Fibroblast of lung (primary cell): ENCODE measurements around the gene ERBB4. TPM values are rescaled to one million over a fixed set of nuclear protein-coding genes. Genes with fewer than 3 reads are reported as not detected.
A peak's percentile ranks its signal among the peaks of the same experiment; 100 is the strongest.

Source experiments
- DNase-seq, 2 donors: peaks; one replicate each; pipeline versions ENCODE4 v3.0.0 to v3.0.0-alpha.2; 2010; ENCODE audit warnings: low read depth in 2 of 2
- H2AFZ ChIP-seq: 2 replicates; pipeline ENCODE4 v1.5.1; 2012; ENCODE audit warnings: low read length, control low read depth, inconsistent platforms
- H3K27ac ChIP-seq: 2 replicates; pipeline ENCODE4 v1.5.1; 2011; ENCODE audit warnings: low read length, control low read depth; ENCODE audit not compliant: insufficient read depth
- H3K27me3 ChIP-seq: 2 replicates; pipeline ENCODE4 v1.5.1; 2011; ENCODE audit warnings: mild to moderate bottlenecking, low read length; ENCODE audit not compliant: control insufficient read depth, insufficient read depth
- H3K36me3 ChIP-seq: 2 replicates; pipeline ENCODE4 v1.5.1; 2011; ENCODE audit warnings: low read length; ENCODE audit not compliant: control insufficient read depth, insufficient read depth
- H3K4me1 ChIP-seq: 2 replicates; pipeline ENCODE4 v1.5.1; 2011; ENCODE audit warnings: low read length; ENCODE audit not compliant: control insufficient read depth, insufficient read depth; ENCODE audit errors: extremely low read depth
- H3K4me2 ChIP-seq: 2 replicates; pipeline ENCODE4 v1.5.1; 2011; ENCODE audit warnings: low read length, control low read depth; ENCODE audit not compliant: insufficient read depth; ENCODE audit errors: extremely low read depth
- H3K4me3 ChIP-seq, 4 experiments: fragments of 200-600 bp in 1 of 4; sonication (generic) in 1 of 4; replicated peaks in 1 of 4; 2 replicates each; pipeline ENCODE4 v1.5.1; 2011 to 2016; ENCODE audit warnings: low read length in 4 of 4, low read depth in 3 of 4, mild to moderate bottlenecking in 3 of 4, control low read depth in 2 of 4, inconsistent platforms in 1 of 4, mixed read lengths in 1 of 4; ENCODE audit not compliant: insufficient read depth in 1 of 4; ENCODE audit errors: control extremely low read depth in 1 of 4
- H3K79me2 ChIP-seq: 2 replicates; pipeline ENCODE4 v1.5.1; 2012; ENCODE audit warnings: mild to moderate bottlenecking, low read length, inconsistent platforms; ENCODE audit not compliant: control insufficient read depth, insufficient read depth
- H3K9ac ChIP-seq: 2 replicates; pipeline ENCODE4 v1.5.1; 2011; ENCODE audit warnings: mild to moderate bottlenecking, low read length, control low read depth; ENCODE audit not compliant: insufficient read depth
- H3K9me3 ChIP-seq: 2 replicates; pipeline ENCODE4 v1.5.1; 2012; ENCODE audit warnings: low read depth, low read length; ENCODE audit not compliant: control insufficient read depth, insufficient read depth
- H4K20me1 ChIP-seq: 2 replicates; pipeline ENCODE4 v1.5.1; 2011; ENCODE audit warnings: low read length; ENCODE audit not compliant: control insufficient read depth, insufficient read depth; ENCODE audit errors: extremely low read depth
- EZH2 ChIP-seq: IDR thresholded peaks from 2 replicates; pipeline ENCODE4 v1.5.1; 2012; ENCODE audit warnings: low read length, control low read depth, mild to moderate bottlenecking; ENCODE audit errors: missing control alignments
- polyA plus RNA-seq, 2 donors: library from polyadenylated mRNA; depleted of rRNA in 1 of 2; stranded (reverse) in 1 of 2; unstranded in 1 of 2; fragments of >200 nt; gene quantifications; 2 replicates each; pipeline ENCODE4 v1.2.1, GENCODE V29; 2011 to 2012; ENCODE audit warnings: missing spikeins in 1 of 2
- total RNA-seq: library from RNA; depleted of rRNA; stranded (reverse); fragments of >200 nt; gene quantifications from 2 replicates; pipeline ENCODE4 v1.2.1, GENCODE V29; 2014
- TF ChIP-seq, protein P1 (sequence below), 2 donors: IDR thresholded peaks in 1 of 2; conservative IDR thresholded peaks in 1 of 2; 1 replicate in 1 of 2; 2 replicates in 1 of 2; pipeline ENCODE4 v1.5.1; 2011 to 2012; ENCODE audit warnings: low read length in 2 of 2, control low read depth in 1 of 2, inconsistent platforms in 1 of 2, low read depth in 1 of 2, mild to moderate bottlenecking in 1 of 2

ERBB4 gene
- total and polyA plus RNA-seq, 2 donors (not counting 1 experiment from before 2014, with no cell fraction given), result 0.08 to 0.17 TPM

GRCh38 chr2:212177724-212178123 is 360.9 kb downstream of the ERBB4 start:
- no peak overlapping the region for H3K4me2 ChIP-seq
- no peak overlapping the region for H3K27ac ChIP-seq
- no peaks in the 10 kb centered on the region for H3K79me2 ChIP-seq
- no peaks in the 10 kb centered on the region for H3K4me1 ChIP-seq
- H2AFZ ChIP-seq, result no peak overlapping the region
- H3K9me3 ChIP-seq, result no peaks in the 10 kb centered on the region
- TF ChIP-seq, protein P1, sequence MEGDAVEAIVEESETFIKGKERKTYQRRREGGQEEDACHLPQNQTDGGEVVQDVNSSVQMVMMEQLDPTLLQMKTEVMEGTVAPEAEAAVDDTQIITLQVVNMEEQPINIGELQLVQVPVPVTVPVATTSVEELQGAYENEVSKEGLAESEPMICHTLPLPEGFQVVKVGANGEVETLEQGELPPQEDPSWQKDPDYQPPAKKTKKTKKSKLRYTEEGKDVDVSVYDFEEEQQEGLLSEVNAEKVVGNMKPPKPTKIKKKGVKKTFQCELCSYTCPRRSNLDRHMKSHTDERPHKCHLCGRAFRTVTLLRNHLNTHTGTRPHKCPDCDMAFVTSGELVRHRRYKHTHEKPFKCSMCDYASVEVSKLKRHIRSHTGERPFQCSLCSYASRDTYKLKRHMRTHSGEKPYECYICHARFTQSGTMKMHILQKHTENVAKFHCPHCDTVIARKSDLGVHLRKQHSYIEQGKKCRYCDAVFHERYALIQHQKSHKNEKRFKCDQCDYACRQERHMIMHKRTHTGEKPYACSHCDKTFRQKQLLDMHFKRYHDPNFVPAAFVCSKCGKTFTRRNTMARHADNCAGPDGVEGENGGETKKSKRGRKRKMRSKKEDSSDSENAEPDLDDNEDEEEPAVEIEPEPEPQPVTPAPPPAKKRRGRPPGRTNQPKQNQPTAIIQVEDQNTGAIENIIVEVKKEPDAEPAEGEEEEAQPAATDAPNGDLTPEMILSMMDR (conservative IDR thresholded peaks at IDR 0.05 in 1 of 2, IDR thresholded peaks at IDR 0.05 in 1 of 2; ENCODE audit: low read depth in 1 of 2, low read length in 2 of 2), result peak in 1 of 2 donors; percentile 13
- no peak for TF ChIP-seq EZH2
- H3K9ac ChIP-seq, result no peak overlapping the region
- no peak overlapping the region for H3K4me3 ChIP-seq
- H3K27me3 ChIP-seq, result no peaks in the 10 kb centered on the region
- no peaks in the 10 kb centered on the region for H4K20me1 ChIP-seq
- DNase-seq, result no peak
- no peaks in the 10 kb centered on the region for H3K36me3 ChIP-seq

GRCh38 chr2:212176151-212176550 is 362.5 kb downstream of the ERBB4 start:
- Histone ChIP-seq H3K9ac (no peak overlapping the region), H3K36me3 (no peaks in the 10 kb centered on the region), H3K9me3 (no peaks in the 10 kb centered on the region), H3K4me2 (no peak overlapping the region), H3K79me2 (no peaks in the 10 kb centered on the region), H4K20me1 (no peaks in the 10 kb centered on the region), H3K4me1 (no peaks in the 10 kb centered on the region), H3K27ac (no peak overlapping the region), H3K4me3 (no peak overlapping the region), H2AFZ (no peak overlapping the region), H3K27me3 (no peaks in the 10 kb centered on the region)
- no peak for DNase-seq
- no peak for TF ChIP-seq EZH2

DNA sequence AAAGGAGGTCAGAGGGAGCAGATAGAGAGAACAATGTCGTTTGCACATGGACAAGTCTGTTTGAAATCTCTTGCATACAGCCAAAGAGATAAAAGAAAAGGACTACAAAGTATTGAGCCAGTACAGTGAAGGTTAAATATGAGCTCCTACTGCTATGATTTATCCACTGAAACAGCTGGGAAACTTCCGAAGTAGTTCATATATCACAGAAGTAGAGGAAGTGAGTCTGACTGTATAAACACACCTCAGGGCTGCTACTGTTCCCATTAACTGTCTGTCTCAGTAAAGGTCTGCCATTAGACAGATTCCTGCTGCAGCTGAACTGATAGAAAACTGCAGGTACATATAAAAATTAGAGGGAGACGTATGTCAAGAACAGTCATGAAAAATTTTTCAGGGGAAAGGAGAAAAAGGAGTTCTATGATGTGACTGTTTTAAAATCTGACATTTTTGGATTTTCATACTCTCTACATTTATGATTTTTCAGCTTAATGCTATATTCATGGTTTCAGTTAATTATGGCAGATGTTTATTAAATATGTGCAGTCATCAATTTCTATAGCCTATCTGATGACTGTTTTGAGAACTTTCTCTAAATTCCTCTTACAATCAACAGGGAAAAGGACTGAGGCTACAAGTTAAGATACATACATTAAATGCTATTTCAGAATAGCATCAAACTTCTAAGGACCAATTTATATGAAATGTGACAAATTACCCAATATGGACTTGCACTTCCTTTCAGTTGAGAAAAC is 364.7 kb downstream of the ERBB4 start:
- no peak for DNase-seq
- H3K9me3 ChIP-seq, result no peaks in the 10 kb centered on the region
- no peaks in the 10 kb centered on the region for H4K20me1 ChIP-seq
- H3K36me3 ChIP-seq, result no peaks in the 10 kb centered on the region
- H3K4me2 ChIP-seq, result no peak overlapping the region
- H3K4me3 ChIP-seq, result no peak overlapping the region
- H3K27ac ChIP-seq, result no peak overlapping the region
- no peak for TF ChIP-seq EZH2
- TF ChIP-seq, protein P1 (conservative IDR thresholded peaks at IDR 0.05 in 1 of 2, IDR thresholded peaks at IDR 0.05 in 1 of 2; ENCODE audit: low read depth in 1 of 2, low read length in 2 of 2), result no peak
- no peak overlapping the region for H3K9ac ChIP-seq
- no peak overlapping the region for H2AFZ ChIP-seq
- no peaks in the 10 kb centered on the region for H3K4me1 ChIP-seq
- no peaks in the 10 kb centered on the region for H3K79me2 ChIP-seq
- H3K27me3 ChIP-seq, result no peaks in the 10 kb centered on the region
